Cerebellar nuclear complex (tissue), 1 donor: Measurements from ENCODE around the gene MKS1.

Experiments
- DNase-seq, 2 experiments: peaks; one replicate each; lab custom pipeline; 2025; lab: John Stamatoyannopoulos, UW

Gene MKS1

DNA sequence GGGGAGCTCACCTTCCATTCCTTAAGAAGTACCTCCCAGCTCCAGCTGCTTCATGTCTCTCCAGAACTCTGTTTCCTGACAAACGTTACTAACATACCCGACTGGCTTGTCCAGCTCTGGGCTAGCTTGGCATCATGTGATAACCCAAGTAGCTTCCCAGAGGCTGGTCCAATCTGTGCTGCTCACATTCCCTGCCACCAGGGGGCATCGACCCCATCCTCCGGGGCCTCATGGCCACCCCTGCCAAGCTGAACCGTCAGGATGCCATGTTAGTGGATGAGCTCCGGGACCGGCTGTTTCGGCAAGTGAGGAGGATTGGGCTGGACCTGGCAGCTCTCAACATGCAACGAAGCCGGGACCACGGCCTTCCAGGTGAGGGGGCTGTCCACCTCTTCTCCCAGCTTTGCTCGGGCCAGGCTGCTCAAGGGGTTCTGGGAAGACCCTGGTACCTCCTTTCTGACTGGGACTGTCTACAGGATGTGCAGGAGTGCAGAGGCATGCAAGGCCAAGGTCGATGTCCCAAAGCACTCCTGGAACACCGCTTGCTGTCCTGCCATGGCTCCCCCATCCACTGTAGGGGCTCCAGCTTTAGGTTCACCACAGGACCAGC, 18.9 kb downstream of the MKS1 start:
- no peak for DNase-seq

DNA sequence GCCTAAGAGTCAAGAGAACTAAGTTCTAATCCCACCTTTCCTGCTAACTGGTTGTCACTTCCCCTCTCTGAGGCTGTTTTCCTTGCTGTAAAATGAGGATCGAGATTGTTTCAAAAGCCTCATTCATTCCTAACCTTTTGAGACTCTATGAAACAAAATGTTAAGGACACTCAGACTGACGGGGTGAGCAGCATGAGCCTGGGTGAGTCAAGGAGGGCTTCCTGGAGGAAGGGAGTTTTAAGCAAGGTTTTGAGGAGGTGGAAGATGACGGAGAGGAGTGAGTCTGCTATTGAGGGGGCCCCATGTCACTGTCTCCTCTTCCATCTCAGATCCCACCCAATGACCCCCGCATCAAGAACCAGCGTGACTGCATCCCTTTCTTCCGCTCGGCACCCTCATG, 22.4 kb downstream of the MKS1 start:
- no peak for DNase-seq

DNA sequence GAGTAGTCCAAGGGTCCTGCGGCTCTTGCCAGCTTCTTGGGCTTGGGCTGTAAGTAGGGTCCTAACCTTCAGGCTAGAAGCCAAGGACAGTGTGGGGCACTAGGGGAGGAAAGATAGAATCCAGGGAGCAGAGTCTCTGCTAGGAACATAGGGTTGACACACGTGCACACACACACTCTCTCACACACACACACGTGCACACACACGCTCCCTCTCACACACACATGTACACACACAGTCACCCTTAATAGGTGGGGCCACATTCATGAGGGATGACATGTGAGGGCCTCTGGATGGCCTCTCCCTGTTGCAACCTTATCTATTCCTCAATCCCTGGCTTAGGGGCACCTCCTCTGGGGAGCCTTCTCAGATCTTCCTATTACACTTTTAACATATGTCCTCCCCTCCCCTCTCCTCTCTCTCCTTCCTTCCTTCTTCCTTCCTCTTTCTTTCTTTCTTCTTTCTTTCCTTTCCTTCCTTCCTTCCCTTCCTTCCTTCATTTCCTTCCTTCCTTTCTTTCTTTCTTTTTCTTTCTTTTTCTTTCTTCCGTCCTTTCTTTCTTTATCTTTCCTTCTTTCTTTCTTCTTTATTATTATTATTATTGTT, 23.4 kb downstream of the MKS1 start:
- DNase-seq, result no peak

DNA sequence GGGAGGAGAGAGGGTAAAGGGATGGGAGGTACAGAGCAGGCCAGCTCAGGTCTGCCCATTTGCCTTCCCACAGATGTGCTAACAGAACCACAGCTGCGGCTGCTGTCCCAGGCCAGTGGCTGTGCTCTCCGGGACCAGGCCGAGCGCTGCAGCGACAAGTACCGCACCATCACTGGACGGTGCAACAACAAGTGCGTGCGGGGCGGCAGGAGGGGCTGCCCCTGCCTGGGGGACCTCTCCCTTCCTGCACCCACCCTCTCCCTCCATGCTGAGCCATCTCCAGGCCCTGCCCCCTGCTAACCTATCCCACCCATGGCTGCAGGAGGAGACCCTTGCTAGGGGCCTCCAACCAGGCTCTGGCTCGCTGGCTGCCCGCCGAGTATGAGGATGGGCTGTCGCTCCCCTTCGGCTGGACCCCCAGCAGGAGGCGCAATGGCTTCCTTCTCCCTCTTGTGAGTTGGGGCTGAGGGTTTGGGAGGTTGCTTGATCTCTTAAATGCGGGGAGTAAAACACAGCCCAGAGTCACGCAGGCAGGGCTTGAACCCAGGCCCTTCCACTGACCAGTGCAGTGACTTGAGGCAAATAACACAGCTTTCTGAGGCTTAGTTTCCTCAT, 25.3 kb downstream of the MKS1 start:
- DNase-seq, result no peak

DNA sequence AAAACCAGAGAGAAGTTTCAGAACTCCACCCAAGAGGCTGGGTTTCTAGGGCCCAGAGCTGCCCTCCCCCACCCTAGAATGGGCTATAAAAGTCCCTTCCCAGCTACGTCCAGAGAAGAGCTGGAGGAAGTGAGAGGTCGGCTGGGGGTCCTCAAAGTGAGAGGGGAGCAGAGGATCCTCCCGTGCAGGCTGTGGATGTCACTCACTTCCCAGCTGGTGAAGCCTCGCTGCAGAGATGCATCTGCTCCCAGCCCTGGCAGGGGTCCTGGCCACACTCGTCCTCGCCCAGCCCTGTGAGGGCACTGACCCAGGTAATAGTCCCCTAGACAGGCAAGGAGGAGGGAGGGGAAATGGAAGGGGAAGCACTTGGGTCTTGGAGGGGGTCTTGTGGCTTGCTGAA, 26.4 kb downstream of the MKS1 start, which contains the start of gene EPX:
Gene EPX (plus strand): TSS at position 115 of the 400 bp plus-strand sequence. CDS start 121 bp downstream, at position 236.
- no peak for DNase-seq

DNA sequence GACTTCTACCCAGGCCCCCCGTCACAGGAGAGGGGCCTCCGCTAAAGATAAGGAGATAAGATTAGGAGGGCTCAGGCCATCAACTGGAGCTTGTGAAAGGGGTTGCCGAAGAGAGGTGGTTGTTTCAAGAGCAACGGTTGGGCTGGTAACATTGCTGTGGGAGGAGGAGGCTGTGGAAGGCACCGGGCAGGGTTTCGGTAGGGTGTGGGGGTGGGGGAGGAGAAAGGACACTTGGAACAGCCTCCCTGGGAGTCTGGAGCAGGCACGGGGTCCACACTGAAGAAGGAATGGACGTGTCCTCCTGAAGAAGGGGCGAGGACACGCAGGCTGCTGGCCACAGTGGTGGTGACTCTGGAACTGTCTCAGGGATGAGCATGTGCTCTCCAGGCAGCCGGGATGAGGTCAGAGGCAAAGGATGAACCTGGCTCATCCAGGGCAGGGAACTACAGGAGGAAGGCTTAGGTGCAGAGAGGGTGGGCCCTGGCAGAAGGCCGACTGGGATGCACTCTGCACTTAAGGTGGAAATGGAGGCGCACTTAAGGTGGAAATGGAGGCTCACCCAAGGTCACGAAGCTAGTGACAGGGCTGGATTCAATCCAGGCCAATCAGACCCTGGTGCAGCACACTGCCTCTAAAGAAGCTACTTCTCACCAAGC, 27.7 kb downstream of the MKS1 start:
- DNase-seq, result no peak

DNA sequence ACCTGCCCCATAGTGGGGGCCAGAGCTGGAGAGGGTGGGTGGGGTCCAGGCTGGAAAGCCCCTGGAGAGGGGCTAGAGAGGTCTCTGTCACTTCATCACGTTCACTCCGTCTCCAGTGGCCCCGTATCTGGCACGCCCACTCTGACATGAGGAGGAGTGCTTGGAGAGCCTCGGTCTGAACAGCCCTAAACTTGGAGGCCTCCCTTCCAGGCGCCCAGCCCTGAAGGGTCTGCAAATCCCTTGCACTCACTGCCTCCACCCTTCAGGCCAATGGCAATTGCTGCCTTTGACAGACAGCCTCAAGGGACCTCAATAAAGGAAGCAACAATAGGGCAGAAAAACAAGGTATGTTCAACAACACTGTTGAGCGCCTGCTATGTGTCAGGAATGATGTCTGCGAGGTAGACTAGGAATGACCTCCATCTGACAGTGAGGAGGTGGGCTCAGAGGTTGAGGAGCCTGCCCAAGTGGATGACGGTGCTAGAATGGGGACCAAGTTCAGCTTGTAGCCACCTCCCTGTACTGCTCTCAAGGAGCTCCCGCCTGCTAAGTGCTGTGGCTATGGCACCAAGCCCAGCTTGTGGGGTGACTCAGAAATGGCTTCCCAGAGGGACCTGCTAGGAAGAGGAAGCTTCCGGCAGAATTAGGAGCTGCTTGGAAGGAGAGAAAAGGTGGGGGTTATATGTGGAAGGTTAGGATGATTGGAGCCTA, 29.5 kb downstream of the MKS1 start:
- no peak for DNase-seq

DNA sequence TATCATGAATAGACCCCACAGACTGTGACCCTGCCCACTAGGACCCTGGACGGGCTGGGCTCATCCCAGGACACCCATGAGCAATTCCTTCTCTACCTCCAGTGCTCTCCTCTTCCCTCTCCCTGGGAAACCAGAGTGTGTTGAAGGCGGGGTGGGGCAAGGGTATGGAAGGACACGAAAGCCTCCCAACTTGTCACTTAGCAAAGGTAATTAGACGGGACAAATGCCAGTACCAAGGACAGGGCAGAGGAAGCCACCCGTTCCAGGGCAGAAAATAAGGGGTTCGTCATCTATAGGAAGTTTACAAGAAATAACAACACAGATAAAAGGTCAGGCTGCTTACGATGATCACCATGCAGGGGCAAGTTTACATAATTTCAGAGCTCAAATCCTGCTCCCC, 31.4 kb downstream of the MKS1 start:
- DNase-seq, result no peak

DNA sequence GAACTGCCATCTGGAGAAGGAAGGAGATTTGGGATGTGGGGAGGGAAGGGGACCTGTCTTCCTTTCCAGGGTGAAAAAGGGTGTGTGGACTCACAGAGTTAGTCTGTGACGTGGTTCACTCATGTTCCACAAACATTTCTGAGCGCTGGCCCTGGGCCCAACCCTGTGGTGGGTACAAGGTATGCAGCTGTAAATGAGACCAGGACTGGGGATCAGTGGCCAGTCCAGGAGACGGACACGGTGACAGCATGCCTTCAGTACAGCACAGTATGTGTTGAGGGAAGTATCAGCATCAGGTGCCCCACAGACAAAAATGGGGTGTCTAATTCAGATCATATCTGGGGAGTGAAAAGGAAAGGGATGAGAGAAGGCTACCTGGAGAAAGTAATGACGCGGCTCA, 32.0 kb downstream of the MKS1 start:
- no peak for DNase-seq

DNA sequence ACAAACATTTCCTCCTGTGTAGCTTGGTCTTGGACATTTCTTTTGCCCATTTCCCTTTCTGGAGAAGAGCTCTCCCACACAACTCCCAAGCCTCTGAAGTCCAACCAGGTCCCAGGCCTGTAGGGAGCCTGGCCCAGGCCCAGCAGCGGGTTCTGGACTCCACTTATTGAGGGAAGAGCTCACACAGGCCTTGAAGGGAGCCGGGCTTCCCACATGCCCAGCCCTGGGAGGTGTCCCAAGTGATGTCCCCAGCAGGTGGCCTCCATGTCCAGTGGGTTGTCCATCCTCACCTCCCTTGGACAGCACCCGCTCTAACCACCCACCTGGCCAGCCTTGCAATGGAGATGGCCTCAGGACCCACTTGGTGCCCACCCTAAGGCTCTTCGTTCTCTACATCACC, 32.5 kb downstream of the MKS1 start:
- DNase-seq, result no peak

DNA sequence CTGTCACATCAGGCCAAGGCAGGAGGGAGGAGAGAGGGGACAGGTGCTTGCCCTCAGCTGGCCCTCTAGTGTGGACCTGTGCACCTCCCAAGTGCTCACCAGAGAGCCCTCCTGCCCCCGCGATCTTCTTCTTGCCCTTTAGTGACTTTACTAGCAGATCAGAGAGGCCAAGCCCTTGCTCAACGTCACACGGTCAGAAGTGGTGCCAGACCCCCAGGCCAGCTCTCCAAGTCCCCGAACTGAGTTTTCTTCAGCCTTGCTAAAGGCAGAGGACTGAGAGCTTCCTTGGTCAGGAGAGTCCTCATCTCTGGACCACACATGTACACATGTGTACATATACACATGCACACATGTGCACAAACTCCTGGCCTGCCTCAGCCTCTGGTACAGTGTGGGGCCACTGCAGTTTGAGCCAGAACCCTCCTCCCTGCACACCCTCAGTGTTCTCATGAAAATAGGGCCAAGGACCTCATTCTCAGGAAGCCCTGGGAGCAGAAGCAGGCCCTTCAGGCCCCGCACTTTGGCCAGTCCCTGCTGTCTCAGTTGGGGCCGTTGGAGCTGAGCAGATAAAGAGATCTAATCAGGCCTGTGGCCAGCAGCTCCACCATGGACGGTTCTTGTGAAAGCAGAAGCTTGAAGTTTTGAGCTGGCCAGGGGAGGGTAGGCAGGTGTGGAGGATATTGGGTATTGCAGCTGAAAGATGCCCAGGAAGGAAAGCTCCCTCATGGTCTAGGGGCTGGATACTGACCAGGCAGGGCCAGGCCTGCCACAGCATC, 33.9 kb downstream of the MKS1 start:
- DNase-seq, result no peak

DNA sequence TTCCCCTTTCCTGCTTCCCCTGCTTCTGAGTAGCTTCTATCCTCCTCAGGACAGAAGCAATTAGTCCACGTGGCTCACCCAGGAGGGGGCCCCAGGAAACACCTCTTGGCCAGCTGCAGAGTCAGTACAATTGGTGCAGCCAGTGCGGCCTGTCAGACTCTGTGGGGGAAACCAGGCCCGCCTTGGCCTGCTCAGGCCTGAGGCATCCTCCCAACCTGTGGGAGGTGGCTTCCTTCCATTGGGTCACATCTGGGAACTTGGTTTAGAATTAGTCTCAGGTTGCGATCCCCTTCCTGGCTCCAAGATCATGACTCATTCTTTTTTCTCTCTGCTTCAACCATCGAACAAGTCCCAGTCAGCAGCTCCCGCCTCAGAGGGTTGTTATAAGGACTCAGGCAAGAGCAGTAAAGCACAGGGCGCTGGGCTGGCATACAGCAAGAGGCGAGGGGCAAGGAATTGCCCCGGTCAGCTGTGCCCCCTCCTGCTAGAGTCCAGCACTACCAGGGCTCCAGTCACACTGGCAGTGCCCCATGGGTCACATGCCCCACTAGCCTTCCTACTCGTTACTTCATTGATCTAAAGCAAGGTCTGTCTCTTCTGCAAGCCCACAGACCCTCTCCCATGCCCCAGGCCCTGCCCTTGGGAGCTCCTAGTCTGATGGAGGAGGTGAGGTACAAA, 34.6 kb downstream of the MKS1 start:
- DNase-seq, result no peak

DNA sequence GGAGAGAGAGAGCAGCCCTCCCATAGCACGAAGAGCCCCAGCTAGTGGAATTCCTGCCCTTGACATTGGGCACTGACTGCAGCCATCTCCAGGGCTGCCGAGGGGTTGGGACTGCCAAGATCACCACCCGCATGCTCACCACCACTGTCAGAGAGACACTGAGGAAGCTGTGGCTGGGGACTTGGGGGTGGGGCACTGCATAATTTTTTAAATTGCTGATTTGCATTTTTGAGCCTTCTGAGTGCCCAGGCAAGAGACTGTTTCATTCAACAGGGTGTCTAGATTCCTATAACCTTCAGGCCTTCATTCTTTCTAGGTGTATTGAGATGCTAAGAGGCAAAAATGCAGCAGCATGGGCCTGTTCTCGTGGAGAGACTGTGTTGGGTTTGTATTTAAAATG, 35.5 kb downstream of the MKS1 start:
- DNase-seq, result no peak

DNA sequence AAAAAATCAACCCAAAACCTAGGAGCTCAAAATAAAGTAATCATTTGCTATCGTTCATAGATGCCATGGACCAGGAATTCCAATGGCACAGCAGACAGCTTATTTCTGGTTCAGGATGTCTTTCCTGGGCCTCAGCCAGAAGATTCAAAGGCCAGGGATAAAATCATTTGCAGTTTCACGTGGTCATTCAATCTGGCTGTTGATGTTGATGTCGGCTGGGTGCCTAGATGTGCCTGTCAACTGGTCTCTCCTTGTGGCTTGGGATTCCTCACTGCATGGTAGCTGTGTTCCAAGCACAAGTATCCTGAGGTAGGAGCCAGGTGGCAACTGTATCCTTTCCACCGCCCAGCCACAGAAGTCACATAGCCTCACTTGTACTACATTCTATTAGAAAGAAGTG, 37.3 kb downstream of the MKS1 start:
- DNase-seq, result peak in 1 of 2 experiments; percentile 32

DNA sequence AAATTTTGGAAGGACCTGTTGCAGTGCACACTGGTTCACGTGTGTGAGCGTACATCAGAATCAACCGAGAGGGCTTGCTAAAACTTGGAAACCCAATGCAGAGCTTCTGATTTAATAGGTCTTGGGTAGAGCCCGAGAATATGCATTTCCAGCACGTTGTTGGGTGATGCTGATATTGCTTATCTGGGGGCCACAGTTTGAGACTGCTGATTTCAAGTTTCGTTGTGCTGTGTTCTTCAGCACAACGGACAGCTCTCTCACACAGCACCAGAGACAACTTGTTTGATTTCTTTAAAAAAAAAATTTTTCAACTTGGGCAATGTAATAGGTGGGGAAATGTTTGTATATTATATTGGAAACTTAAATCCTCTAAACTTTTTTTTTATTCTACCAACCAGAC, 42.9 kb downstream of the MKS1 start:
- DNase-seq, result no peak

DNA sequence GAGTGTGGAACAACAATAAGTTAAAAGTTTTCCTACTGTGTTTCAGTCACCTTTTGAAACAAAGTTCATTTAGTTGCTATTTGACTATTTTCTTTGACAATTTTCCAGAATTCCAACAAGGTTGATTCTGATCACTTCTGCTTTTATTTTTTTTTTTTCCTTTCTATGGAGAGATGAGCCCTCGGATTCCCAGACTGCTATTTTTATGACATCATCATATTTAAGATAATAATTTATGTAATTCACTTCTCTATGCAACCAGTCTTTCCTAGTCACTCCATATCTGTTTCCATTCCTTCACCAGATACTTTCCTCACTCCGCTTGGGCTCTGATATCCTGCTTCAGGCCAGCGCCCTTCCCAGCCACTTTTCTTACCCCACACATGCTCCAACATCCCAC, 44.2 kb downstream of the MKS1 start:
- no peak for DNase-seq

DNA sequence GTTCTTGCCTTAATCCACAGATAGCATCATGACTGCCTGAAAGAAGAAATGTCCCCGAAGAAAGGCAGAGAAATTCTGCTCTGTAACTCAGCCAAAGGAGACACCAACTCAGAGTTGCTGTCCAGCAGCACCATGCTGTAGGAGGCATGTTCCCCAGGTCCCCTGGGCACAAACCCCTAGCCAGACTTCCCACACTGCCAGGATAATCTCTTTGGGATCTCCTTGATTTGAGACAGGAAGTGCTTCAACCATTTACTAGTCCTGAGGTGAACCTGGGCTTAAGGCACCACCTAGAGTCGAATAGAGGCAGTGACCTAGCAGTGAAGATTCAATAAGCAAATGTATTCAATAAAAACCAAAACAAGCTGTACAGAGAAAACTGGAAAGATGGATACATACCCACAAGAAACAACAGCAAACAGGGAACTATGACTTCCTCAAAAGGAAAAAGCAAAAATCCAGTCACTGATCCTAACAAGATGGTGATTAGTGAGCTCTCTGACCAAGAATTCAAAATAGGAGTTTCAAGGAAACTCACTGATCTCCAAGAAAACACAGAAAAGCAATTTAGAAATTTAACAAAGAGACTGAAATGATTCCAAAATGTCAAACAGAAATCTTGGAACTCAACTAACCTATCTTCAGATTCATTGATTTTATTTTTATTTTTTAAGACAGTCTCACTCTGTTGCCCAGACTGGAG, 46.5 kb downstream of the MKS1 start:
- no peak for DNase-seq

DNA sequence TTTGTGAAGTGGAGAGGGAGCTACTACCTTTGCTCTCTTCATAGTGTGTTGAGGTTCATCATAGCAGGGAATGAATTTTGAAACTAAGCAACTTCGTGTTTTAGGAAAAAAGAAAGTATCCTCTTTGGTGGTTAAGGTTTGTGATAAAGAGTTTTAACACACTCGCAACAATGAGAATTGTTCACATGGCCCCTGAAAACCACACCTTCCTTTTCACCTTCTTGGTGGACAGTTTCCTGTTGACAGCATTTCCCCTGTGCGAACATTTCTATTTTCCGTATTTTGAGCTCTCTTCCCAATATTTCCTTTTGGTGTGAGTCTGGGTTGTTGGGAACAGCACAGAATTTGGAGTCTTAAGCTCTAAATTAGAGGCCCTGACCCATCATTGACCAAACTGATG, 48.4 kb downstream of the MKS1 start:
- no peak for DNase-seq

DNA sequence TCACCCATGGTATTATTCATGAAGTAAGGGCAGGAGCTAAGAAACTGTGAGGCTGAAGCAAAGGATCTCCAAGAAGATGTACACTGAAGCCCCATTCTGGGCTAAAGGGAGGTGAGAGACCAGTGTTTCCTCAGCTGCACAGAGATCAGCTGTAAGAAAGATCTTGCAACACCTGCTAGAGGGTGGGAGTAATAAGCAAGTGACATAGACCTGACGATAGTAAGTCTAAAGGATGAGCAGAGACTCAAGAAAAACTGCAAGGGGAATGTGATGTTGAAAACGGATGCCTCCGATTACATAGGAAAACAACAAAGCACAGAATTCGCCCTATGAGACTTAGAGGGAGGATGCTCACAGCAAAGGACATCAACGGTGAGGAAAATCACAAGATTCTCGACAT, 52.4 kb downstream of the MKS1 start, which contains the start of gene OR4D2:
Gene OR4D2 (plus strand): TSS at position 301 of the 400 bp plus-strand sequence. CDS start 2,674 bp downstream, outside the sequence.
- no peak for DNase-seq

DNA sequence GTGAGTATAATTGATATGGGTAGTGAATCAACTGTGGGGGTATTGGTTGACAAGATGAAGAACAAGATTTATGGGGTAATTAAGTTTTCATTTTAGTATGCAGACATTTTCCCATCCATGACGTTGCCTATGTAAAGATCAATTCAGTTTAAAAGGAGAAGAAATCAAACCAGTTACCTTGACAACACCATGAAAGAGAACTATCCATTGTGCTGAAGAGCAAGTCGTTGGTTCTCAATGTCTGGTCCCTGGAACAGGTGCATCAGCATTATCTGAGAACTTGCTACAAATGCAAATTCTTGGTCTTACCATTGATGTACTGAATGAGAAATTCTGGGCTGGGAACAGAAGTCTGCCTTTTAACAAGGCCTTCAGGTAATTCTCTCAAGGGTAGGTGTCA, 53.1 kb downstream of the MKS1 start:
- DNase-seq, result no peak
